GM18951 (cell line): ENCODE measurements around the gene NHS.

Experiments
- POLR2A ChIP-seq: IDR thresholded peaks from 4 replicates; pipeline ENCODE4 v1.6.1; 2011; ENCODE audit warnings: mild to moderate bottlenecking; ENCODE audit not compliant: insufficient read length, insufficient read depth; ENCODE audit errors: extremely low read depth
- in situ Hi-C: fragments of 300-500 bp; cut with MboI; formaldehyde crosslinking; loops from one replicate; pipeline ENCODE4 v1.12.0; 2022; ENCODE audit warnings: low sequenced_read_pairs, mixed read lengths, inconsistent platforms; ENCODE audit not compliant: unreplicated experiment

Gene NHS

GRCh38 chrX:17669458-17669857 lies 294.5 kb downstream of the NHS start:
- in situ Hi-C loops, result no loop called here
- TF ChIP-seq POLR2A, result no peak

- in situ Hi-C loops, result no loop called here
- no peak for TF ChIP-seq POLR2A
These were observed 294.9 kb downstream of the NHS start for GRCh38 chrX:17669891-17670290.

- no peak for TF ChIP-seq POLR2A
- in situ Hi-C loops, result no loop called here
These were observed 295.9 kb downstream of the NHS start for GRCh38 chrX:17670874-17671273.

DNA sequence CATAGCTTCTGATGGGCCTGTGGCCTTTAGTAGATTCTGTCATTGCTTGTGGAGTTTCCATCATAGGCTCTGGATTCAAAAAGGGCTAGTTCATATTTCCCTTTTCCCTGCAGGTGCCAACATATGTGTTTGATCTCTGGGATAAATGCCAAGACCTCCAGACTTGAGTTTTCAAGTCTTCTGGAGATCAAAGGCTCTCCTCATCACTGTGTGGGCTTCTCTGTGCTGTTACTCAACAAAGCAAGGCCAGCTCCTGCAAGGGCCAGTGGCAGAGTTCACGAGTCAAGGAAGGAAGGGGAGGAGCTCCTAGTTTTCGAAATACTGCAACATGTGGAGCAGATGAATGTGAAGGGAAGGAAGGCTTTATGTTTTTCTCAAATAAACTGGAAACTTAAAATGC lies 299.6 kb downstream of the NHS start:
- in situ Hi-C loops, result no loop called here
- no peak for TF ChIP-seq POLR2A

DNA sequence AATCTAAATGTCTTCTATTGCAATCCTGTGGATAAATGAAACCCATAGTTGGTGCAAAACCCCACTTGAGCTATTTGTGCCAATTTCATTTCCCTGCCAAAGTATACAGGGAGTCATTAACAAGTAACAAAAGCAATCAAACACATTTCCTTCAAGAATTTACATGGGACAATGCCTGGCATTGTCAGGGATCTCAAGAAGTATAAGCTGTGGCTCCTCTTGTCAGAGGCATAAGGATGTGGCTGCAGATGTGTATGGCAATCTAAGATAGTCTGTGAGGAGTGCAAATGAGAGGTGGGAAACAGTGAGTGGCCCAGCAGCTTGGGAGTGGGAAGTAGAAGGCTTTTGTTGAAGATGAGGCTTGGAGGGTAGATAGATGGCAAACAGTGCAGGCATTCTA lies 304.3 kb downstream of the NHS start:
- in situ Hi-C loops, result loop anchor here (25.0 kb wide), 2 partner anchors 142 to 442 kb away; no protein-coding TSS in a partner anchor

DNA sequence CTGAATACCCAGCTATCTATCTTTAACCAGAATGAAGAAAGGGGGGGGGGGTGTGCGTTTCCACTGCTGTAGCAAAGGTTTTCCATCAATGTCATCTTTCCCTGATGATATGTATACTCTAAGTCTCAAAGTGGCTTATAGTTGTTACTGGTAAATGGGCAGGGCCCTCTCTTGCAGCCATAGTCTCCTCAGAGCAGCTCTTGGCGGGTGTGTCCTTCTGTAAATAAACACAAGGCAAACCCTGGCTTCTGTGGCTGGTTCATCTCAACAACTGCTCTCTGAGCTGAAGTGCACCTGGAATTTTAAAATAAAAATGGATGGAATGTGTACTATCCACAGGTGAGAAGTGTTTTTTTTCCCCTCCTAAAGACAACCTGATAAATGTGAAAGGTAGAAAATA lies 304.8 kb downstream of the NHS start:
- in situ Hi-C loops, result loop anchor here (25.0 kb wide), 2 partner anchors 143 to 443 kb away; no protein-coding TSS in a partner anchor
- TF ChIP-seq POLR2A, result no peak

More for the DNA sequence above, 304.3 kb downstream of the NHS start:
- no peak for TF ChIP-seq POLR2A

- TF ChIP-seq POLR2A, result no peak
- in situ Hi-C loops, result loop anchor here (25.0 kb wide), 2 partner anchors 144 to 444 kb away; no protein-coding TSS in a partner anchor
These were observed 305.9 kb downstream of the NHS start for GRCh38 chrX:17680732-17681413.

- in situ Hi-C loops, result loop anchor here (25.0 kb wide), 2 partner anchors 145 to 445 kb away; no protein-coding TSS in a partner anchor
These were observed 307.3 kb downstream of the NHS start for GRCh38 chrX:17682259-17682658.

GRCh38 chrX:17685026-17685425 lies 310.0 kb downstream of the NHS start:
- no peak for TF ChIP-seq POLR2A
- in situ Hi-C loops, result loop anchor here (25.0 kb wide), 2 partner anchors 148 to 448 kb away; no protein-coding TSS in a partner anchor

More at GRCh38 chrX:17682259-17682658, 307.3 kb downstream of the NHS start:
- no peak for TF ChIP-seq POLR2A

GRCh38 chrX:17687648-17688047 lies 312.6 kb downstream of the NHS start:
- no peak for TF ChIP-seq POLR2A
- in situ Hi-C loops, result loop anchor here (25.0 kb wide), 2 partner anchors 150 to 450 kb away; no protein-coding TSS in a partner anchor

GRCh38 chrX:17689971-17690409 lies 315.0 kb downstream of the NHS start:
- in situ Hi-C loops, result loop anchor here (25.0 kb wide), 2 partner anchors 153 to 453 kb away; no protein-coding TSS in a partner anchor
- no peak for TF ChIP-seq POLR2A

DNA sequence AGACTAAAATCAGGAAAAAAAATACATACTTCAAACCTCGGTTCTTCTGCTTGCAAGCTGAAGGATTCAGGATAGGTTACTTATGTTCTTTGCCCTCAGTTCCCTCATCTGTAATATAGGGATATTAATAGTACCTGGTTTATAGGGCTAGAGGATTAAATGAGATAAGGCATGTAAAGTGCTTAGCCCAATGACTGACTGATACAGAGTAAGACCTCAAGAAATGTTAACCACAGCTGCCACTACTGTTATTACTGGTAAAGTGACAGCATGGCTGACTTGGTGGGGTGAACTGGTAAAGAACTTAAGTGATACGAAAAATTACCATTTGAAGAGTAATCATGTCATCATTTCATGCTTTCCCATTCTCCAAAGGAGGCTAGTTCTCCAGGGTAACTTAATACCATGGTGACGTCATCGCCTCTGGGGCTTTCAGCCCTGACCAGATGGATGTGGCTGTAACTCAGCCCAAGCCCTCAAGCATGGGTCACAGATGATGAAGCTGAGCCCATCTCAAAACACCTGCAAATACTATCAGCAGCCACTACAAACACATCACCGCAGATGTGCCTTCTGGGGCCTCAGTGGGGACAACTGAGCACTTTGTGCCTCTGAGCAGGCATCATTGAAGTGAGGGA lies 317.8 kb downstream of the NHS start:
- in situ Hi-C loops, result loop anchor here (25.0 kb wide), 2 partner anchors 156 to 456 kb away; no protein-coding TSS in a partner anchor
- TF ChIP-seq POLR2A, result no peak

- in situ Hi-C loops, result loop anchor here (25.0 kb wide), 2 partner anchors 160 to 460 kb away; no protein-coding TSS in a partner anchor
- TF ChIP-seq POLR2A, result no peak
These were observed 322.2 kb downstream of the NHS start for GRCh38 chrX:17697191-17697590.

- in situ Hi-C loops, result no loop called here
These were observed 326.0 kb downstream of the NHS start for GRCh38 chrX:17700976-17701375.

GRCh38 chrX:17703201-17703600 lies 328.2 kb downstream of the NHS start:
- no peak for TF ChIP-seq POLR2A
- in situ Hi-C loops, result no loop called here

More at GRCh38 chrX:17700976-17701375, 326.0 kb downstream of the NHS start:
- no peak for TF ChIP-seq POLR2A
